ENCODE data around the gene PRKN. TPM values are rescaled to one million over a fixed set of nuclear protein-coding genes. Genes with fewer than 3 reads are reported as not detected.

The PRKN gene
- total RNA-seq, 4 donors from 2014 or later = 4.5 to 12.3 (median 9.0) TPM

- TF ChIP-seq POLR2AphosphoS5 (IDR thresholded peaks at IDR 0.05) (no peak), CTCF (IDR thresholded peaks at IDR 0.05) (no peak), POLR2A (IDR thresholded peaks at IDR 0.05) (no peak), EP300 (IDR thresholded peaks at IDR 0.05; ENCODE audit: low read depth) (no peak)
- H3K36me3 ChIP-seq = no peaks in the 10 kb centered on the region
- 86 to 100% methylated on average over 1 to 6 of the region's 6 CpGs for WGBS, 2 donors (ENCODE audit: low coverage in 1 of 2)
- DNase-seq = no peak
- no peak overlapping the region for H3K27ac ChIP-seq
- intact Hi-C loops (cut with DNase I; ENCODE audit: low total_unique reads) (no loop called here), in situ Hi-C loops (cut with MboI; ENCODE audit: low pct_ligation_motif_present in 1 of 4, low pct_unique_long_range_greater_than_20kb in 1 of 4, low sequenced_read_pairs in 3 of 4) (no loop called here)
- no peak overlapping the region for H3K4me3 ChIP-seq
- no peaks in the 10 kb centered on the region for H3K9me3 ChIP-seq
- no peaks in the 10 kb centered on the region for H3K27me3 ChIP-seq
- peaks cover 0 to 17% (median 5%) of the 10 kb centered on the region in 4 donors for H3K4me1 ChIP-seq
These were observed 202.4 kb downstream of the PRKN start for GRCh38 chr6:162525181-162525580.

- no peak overlapping the region for H3K27ac ChIP-seq
- intact Hi-C loops (cut with DNase I; ENCODE audit: low total_unique reads) (no loop called here), in situ Hi-C loops (cut with MboI; ENCODE audit: low pct_ligation_motif_present in 1 of 4, low pct_unique_long_range_greater_than_20kb in 1 of 4, low sequenced_read_pairs in 3 of 4) (no loop called here)
- no peaks in the 10 kb centered on the region for H3K27me3 ChIP-seq
- no peaks in the 10 kb centered on the region for H3K9me3 ChIP-seq
- H3K4me1 ChIP-seq = no peaks in the 10 kb centered on the region
- no peak for DNase-seq
- no peaks in the 10 kb centered on the region for H3K36me3 ChIP-seq
- no peak overlapping the region for H3K4me3 ChIP-seq
- TF ChIP-seq CTCF (IDR thresholded peaks at IDR 0.05) (no peak), POLR2AphosphoS5 (IDR thresholded peaks at IDR 0.05) (no peak), EP300 (IDR thresholded peaks at IDR 0.05; ENCODE audit: low read depth) (no peak), POLR2A (IDR thresholded peaks at IDR 0.05) (no peak)
- 83 to 93% methylated on average over 4 of the region's 4 CpGs for WGBS, 2 donors (ENCODE audit: low coverage in 1 of 2)
These were observed 214.8 kb downstream of the PRKN start for GRCh38 chr6:162512744-162513143.

GRCh38 chr6:162497389-162497788, 230.2 kb downstream of the PRKN start:
- H3K27ac ChIP-seq = no peak overlapping the region
- H3K4me1 ChIP-seq = no peaks in the 10 kb centered on the region
- intact Hi-C loops (cut with DNase I; ENCODE audit: low total_unique reads) = no loop called here
- no peaks in the 10 kb centered on the region for H3K27me3 ChIP-seq
- no peak overlapping the region for H3K4me3 ChIP-seq
- no peak for DNase-seq
- in situ Hi-C loops (cut with MboI; ENCODE audit: low pct_ligation_motif_present in 1 of 4, low pct_unique_long_range_greater_than_20kb in 1 of 4, low sequenced_read_pairs in 3 of 4) = no loop called here
- 57 to 76% methylated on average over 5 of the region's 5 CpGs for WGBS, 2 donors (ENCODE audit: low coverage in 1 of 2)
- H3K36me3 ChIP-seq = no peaks in the 10 kb centered on the region
- no peak for TF ChIP-seq CTCF (IDR thresholded peaks at IDR 0.05)
- no peak for TF ChIP-seq EP300 (IDR thresholded peaks at IDR 0.05; ENCODE audit: low read depth)
- no peak for TF ChIP-seq POLR2A (IDR thresholded peaks at IDR 0.05)
- no peak for TF ChIP-seq POLR2AphosphoS5 (IDR thresholded peaks at IDR 0.05)
- no peaks in the 10 kb centered on the region for H3K9me3 ChIP-seq

GRCh38 chr6:162493917-162494316, 233.6 kb downstream of the PRKN start:
- no peaks in the 10 kb centered on the region for H3K27me3 ChIP-seq
- in situ Hi-C loops (cut with MboI; ENCODE audit: low pct_ligation_motif_present in 1 of 4, low pct_unique_long_range_greater_than_20kb in 1 of 4, low sequenced_read_pairs in 3 of 4) (no loop called here), intact Hi-C loops (cut with DNase I; ENCODE audit: low total_unique reads) (no loop called here)
- no peak for DNase-seq
- H3K4me1 ChIP-seq = no peaks in the 10 kb centered on the region
- no peaks in the 10 kb centered on the region for H3K9me3 ChIP-seq
- no peak for TF ChIP-seq POLR2A (IDR thresholded peaks at IDR 0.05)
- no peak for TF ChIP-seq POLR2AphosphoS5 (IDR thresholded peaks at IDR 0.05)
- TF ChIP-seq EP300 (IDR thresholded peaks at IDR 0.05; ENCODE audit: low read depth) = no peak
- TF ChIP-seq CTCF (IDR thresholded peaks at IDR 0.05) = no peak
- no peak overlapping the region for H3K27ac ChIP-seq
- H3K36me3 ChIP-seq = no peaks in the 10 kb centered on the region
- H3K4me3 ChIP-seq = no peak overlapping the region
- WGBS, 2 donors (ENCODE audit: low coverage in 1 of 2) = 80 to 89% methylated on average over 3 of the region's 3 CpGs
